MCF 10A (cell line): ENCODE measurements around the gene SS18L1. TPM values are rescaled to one million over a fixed set of nuclear protein-coding genes. Genes with fewer than 3 reads are reported as not detected.

Source experiments
- BruUV-seq: library from RNA; stranded (reverse); fragments of 400-500 nt; replicated peaks from 2 replicates; lab custom pipeline; 2021; lab: Mats Ljungman, UMichigan
- CTCF ChIA-PET: fragments of 300-600 bp; sonication (Branson Sonifier 250); formaldehyde crosslinking; extraction: SDS; loops from one replicate; lab custom pipeline; 2021; ENCODE audit warnings: antibody characterized with exemption, inconsistent platforms; lab: Yijun Ruan, JAX
- POLR2A ChIA-PET: fragments of 300-600, 350-650 bp; sonication (Branson Sonifier 250); formaldehyde crosslinking; extraction: SDS; loops from one replicate; lab custom pipeline; 2020; ENCODE audit warnings: antibody characterized with exemption, inconsistent platforms; lab: Yijun Ruan, JAX
- DNase-seq: peaks from one replicate; pipeline ENCODE4 v3.0.0-alpha.2; 2018; ENCODE audit not compliant: unreplicated experiment
- H3K27ac Mint-ChIP-seq: one replicate; pipeline ENCODE4 v1.8.0; 2022; ENCODE audit warnings: mild to moderate bottlenecking, low read depth, mixed read lengths; ENCODE audit not compliant: unreplicated experiment
- H3K27me3 Mint-ChIP-seq: one replicate; pipeline ENCODE4 v1.8.0; 2022; ENCODE audit warnings: mixed read lengths; ENCODE audit not compliant: insufficient read depth, unreplicated experiment
- H3K36me3 Mint-ChIP-seq: one replicate; pipeline ENCODE4 v1.8.0; 2022; ENCODE audit warnings: mild to moderate bottlenecking, moderate library complexity, mixed read lengths; ENCODE audit not compliant: insufficient read depth, unreplicated experiment
- H3K4me1 Mint-ChIP-seq: one replicate; pipeline ENCODE4 v1.8.0; 2022; ENCODE audit warnings: mixed read lengths; ENCODE audit not compliant: insufficient read depth, unreplicated experiment
- H3K4me3 Mint-ChIP-seq: one replicate; pipeline ENCODE4 v1.8.0; 2022; ENCODE audit warnings: mild to moderate bottlenecking, moderate library complexity, mixed read lengths; ENCODE audit not compliant: unreplicated experiment
- H3K9me3 Mint-ChIP-seq: one replicate; pipeline ENCODE4 v1.8.0; 2022; ENCODE audit warnings: mixed read lengths; ENCODE audit not compliant: unreplicated experiment
- CTCF ChIP-seq: fragments of 200-600 bp; IDR thresholded peaks from one replicate; pipeline ENCODE4 v1.8.0; 2022; ENCODE audit warnings: antibody characterized with exemption, mild to moderate bottlenecking; ENCODE audit not compliant: unreplicated experiment
- intact Hi-C: fragments of 100-400 bp; cut with micrococcal nuclease; formaldehyde crosslinking; loops from 2 replicates; pipeline ENCODE4 v1.14.1; 2022
- total RNA-seq: library from RNA; stranded (reverse); gene quantifications from 2 replicates; pipeline ENCODE4 v1.2.3, GENCODE V29; 2022

Gene SS18L1
- total RNA-seq, 1 experiment from 2014 or later, result 16.1 TPM

- H3K36me3 Mint-ChIP-seq, result peaks cover 77% of the 10 kb centered on the region
- intact Hi-C loops, result no loop called here
- H3K9me3 Mint-ChIP-seq, result no peaks in the 10 kb centered on the region
- no peaks in the 10 kb centered on the region for H3K27me3 Mint-ChIP-seq
- ChIA-PET CTCF (interaction anchor here (1.4 kb wide), 1 partner anchor 11 kb away, joined by 10 read pairs; no protein-coding TSS in a partner anchor), POLR2A (interaction anchor here (1.0 to 1.2 kb wide), 2 partner anchors 16 to 37 kb away, joined by 3 read pairs; no protein-coding TSS in a partner anchor)
- H3K4me3 Mint-ChIP-seq, result no peak overlapping the region
- H3K27ac Mint-ChIP-seq, result no peak overlapping the region
- no TSS peak for BruUV-seq
- DNase-seq, result no peak
- no peak for TF ChIP-seq CTCF
- H3K4me1 Mint-ChIP-seq, result no peaks in the 10 kb centered on the region
Observed at GRCh38 chr20:62198931-62199330, 55.4 kb downstream of the SS18L1 start.

- TF ChIP-seq CTCF, result no peak
- H3K27me3 Mint-ChIP-seq, result no peaks in the 10 kb centered on the region
- CTCF ChIA-PET, result no interaction called here
- no peak overlapping the region for H3K4me3 Mint-ChIP-seq
- no TSS peak for BruUV-seq
- peaks cover 67% of the 10 kb centered on the region for H3K36me3 Mint-ChIP-seq
- intact Hi-C loops, result no loop called here
- no peak overlapping the region for H3K27ac Mint-ChIP-seq
- POLR2A ChIA-PET, result interaction anchor here (1.2 kb wide), 1 partner anchor 11 kb away, joined by 3 read pairs; no protein-coding TSS in a partner anchor
- no peaks in the 10 kb centered on the region for H3K4me1 Mint-ChIP-seq
- no peaks in the 10 kb centered on the region for H3K9me3 Mint-ChIP-seq
- no peak for DNase-seq
Observed at GRCh38 chr20:62200491-62201172, 57.1 kb downstream of the SS18L1 start.

GRCh38 chr20:62201173-62202082, 57.9 kb downstream of the SS18L1 start:
- intact Hi-C loops, result no loop called here
- Mint-ChIP-seq H3K36me3 (peaks cover 59% of the 10 kb centered on the region), H3K9me3 (no peaks in the 10 kb centered on the region), H3K4me3 (no peak overlapping the region), H3K4me1 (no peaks in the 10 kb centered on the region), H3K27ac (no peak overlapping the region), H3K27me3 (no peaks in the 10 kb centered on the region)
- BruUV-seq, result no TSS peak
- TF ChIP-seq CTCF, result no peak
- CTCF ChIA-PET, result interaction anchor here (0.5 kb wide), 1 partner anchor 733 kb away, joined by 3 read pairs; no protein-coding TSS in a partner anchor
- POLR2A ChIA-PET, result interaction anchor here (0.8 kb wide), 1 partner anchor 13 kb away, joined by 5 read pairs; no protein-coding TSS in a partner anchor
- DNase-seq, result no peak

DNA sequence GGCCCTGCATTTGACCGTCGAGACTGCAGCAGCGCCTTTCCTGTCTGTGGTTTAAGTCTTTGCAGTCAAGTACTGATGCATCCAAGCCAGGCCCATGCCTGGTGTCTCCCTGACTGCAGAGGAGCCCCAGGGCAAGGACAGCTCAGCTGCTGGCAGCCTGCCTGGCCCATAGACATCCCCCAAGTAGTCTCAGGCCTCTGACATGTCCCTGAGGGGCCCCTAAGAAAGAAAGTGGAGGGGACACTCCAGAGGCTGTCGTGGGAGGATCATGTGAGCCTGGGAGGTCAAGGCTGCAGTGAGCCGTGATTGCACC, 58.5 kb downstream of the SS18L1 start:
- Mint-ChIP-seq H3K9me3 (no peaks in the 10 kb centered on the region), H3K27me3 (no peaks in the 10 kb centered on the region), H3K27ac (no peak overlapping the region), H3K36me3 (peaks cover 55% of the 10 kb centered on the region), H3K4me1 (no peaks in the 10 kb centered on the region), H3K4me3 (no peak overlapping the region)
- intact Hi-C loops, result no loop called here
- no peak for DNase-seq
- ChIA-PET POLR2A (no interaction called here), CTCF (no interaction called here)
- TF ChIP-seq CTCF, result no peak
- no TSS peak for BruUV-seq
